ENCODE results near the gene POLD1. TPM values are rescaled to one million over a fixed set of nuclear protein-coding genes. Genes with fewer than 3 reads are reported as not detected.

The POLD1 gene
- total and polyA plus RNA-seq, 2 of the 13 experiments (the other 11 are each of a cell fraction or from before 2014, with no cell fraction given) = 17.4 to 54.0 TPM

GRCh38 chr19:50376166-50377050 lies 7.7 kb upstream of the POLD1 start, which contains the start of gene NR1H2 (continued):
- TF ChIP-seq PAX8 (CRISPR knock-in tag; IDR thresholded peaks at IDR 0.05; ENCODE audit: borderline replicate concordance) (no peak), GATAD2A (CRISPR knock-in tag; IDR thresholded peaks at IDR 0.05) (peak; percentile 75; the same call in 1 of the 2 replicates), ATF7 (IDR thresholded peaks at IDR 0.05) (no peak), ATF7 (CRISPR knock-in tag; IDR thresholded peaks at IDR 0.05) (peak; percentile 73), GMEB2 (CRISPR knock-in tag; IDR thresholded peaks at IDR 0.05; ENCODE audit: low read depth) (no peak; the same call in 1 of the 2 replicates), REST (IDR thresholded peaks at IDR 0.05; ENCODE audit: borderline replicate concordance in 1 of 2, low read depth in 1 of 2, low read length in 2 of 2) (no peak), ZNF670 (CRISPR knock-in tag; IDR thresholded peaks at IDR 0.05; ENCODE audit: borderline replicate concordance) (no peak; the same call in 1 of the 2 replicates), KLF6 (CRISPR knock-in tag; IDR thresholded peaks at IDR 0.05) (peak; percentile 68), THAP11 (CRISPR knock-in tag; IDR thresholded peaks at IDR 0.05) (peak; percentile 97), ZNF841 (CRISPR knock-in tag; IDR thresholded peaks at IDR 0.05; ENCODE audit: borderline replicate concordance) (no peak), MBD4 (IDR thresholded peaks at IDR 0.05; ENCODE audit: borderline replicate concordance, low read length) (no peak), ISL2 (CRISPR knock-in tag; IDR thresholded peaks at IDR 0.05) (peak; percentile 67), DDIT3 (CRISPR knock-in tag; IDR thresholded peaks at IDR 0.05) (no peak), SKI (IDR thresholded peaks at IDR 0.05; ENCODE audit: partially characterized antibody) (no peak), HMG20A (CRISPR knock-in tag; IDR thresholded peaks at IDR 0.05; ENCODE audit: borderline replicate concordance) (no peak), RXRA (CRISPR knock-in tag; IDR thresholded peaks at IDR 0.05) (peak; percentile 70), ZNF768 (CRISPR knock-in tag; IDR thresholded peaks at IDR 0.05) (no peak; the same call in none of the 2 replicates), ZC3H4 (CRISPR knock-in tag; IDR thresholded peaks at IDR 0.05; ENCODE audit: borderline replicate concordance) (no peak), NR2F2 (IDR thresholded peaks at IDR 0.05; ENCODE audit: borderline replicate concordance, low read depth) (no peak), AGO2 (optimal IDR thresholded peaks at IDR 0.05; ENCODE audit: low read depth, low read length) (peak; percentile 42), FLYWCH1 (CRISPR knock-in tag; IDR thresholded peaks at IDR 0.05) (no peak), HDAC6 (IDR thresholded peaks at IDR 0.05; ENCODE audit: low read depth, low read length) (no peak), MNT (IDR thresholded peaks at IDR 0.05) (no peak; the same call in 1 of the 2 replicates), ZNF780A (CRISPR knock-in tag; IDR thresholded peaks at IDR 0.05) (no peak), ZNF772 (CRISPR knock-in tag; IDR thresholded peaks at IDR 0.05) (0 out of 2 replicates have a peak, but pooled peaks have one; percentile 67)

Measured in HepG2 (cell line).